Activated CD4-positive, alpha-beta T cell treated with anti-CD3 and anti-CD28 coated beads for 36 hours (primary cell): ENCODE data around the gene MED23. TPM values are rescaled to one million over a fixed set of nuclear protein-coding genes. Genes with fewer than 3 reads are reported as not detected.

ENCODE experiments used
- ATAC-seq: fragments of 200-7000 bp; cut with Tn5 transposase; one replicate; pipeline ENCODE4 v1.10.0; 2021; ENCODE audit warnings: mild to moderate bottlenecking, moderate library complexity
- CTCF ChIA-PET: fragments of 350-600 bp; sonication (Branson Sonifier 250); formaldehyde crosslinking; loops from one replicate; lab custom pipeline; 2021; ENCODE audit warnings: antibody characterized with exemption; lab: Charles Lee
- POLR2A ChIA-PET: fragments of 350-600 bp; sonication (Branson Sonifier 250); formaldehyde crosslinking; loops from one replicate; lab custom pipeline; 2021; ENCODE audit warnings: antibody characterized with exemption, inconsistent platforms; lab: Charles Lee
- DNase-seq: peaks from one replicate; pipeline ENCODE4 v3.0.0-alpha.2; 2020
- H3K27ac Mint-ChIP-seq: one replicate; pipeline ENCODE4 v1.8.0; 2021; ENCODE audit warnings: mixed read lengths
- H3K27me3 Mint-ChIP-seq: one replicate; pipeline ENCODE4 v1.8.0; 2021; ENCODE audit warnings: mixed read lengths
- H3K36me3 Mint-ChIP-seq: one replicate; pipeline ENCODE4 v1.8.0; 2021; ENCODE audit warnings: low read depth, mixed read lengths
- H3K4me1 Mint-ChIP-seq: one replicate; pipeline ENCODE4 v1.8.0; 2021; ENCODE audit warnings: mixed read lengths
- H3K4me3 Mint-ChIP-seq: one replicate; pipeline ENCODE4 v1.8.0; 2021; ENCODE audit warnings: mild to moderate bottlenecking, moderate library complexity, mixed read lengths
- H3K9me3 Mint-ChIP-seq: one replicate; pipeline ENCODE4 v1.8.0; 2021; ENCODE audit warnings: low read depth, mixed read lengths
- intact Hi-C, 2 experiments: fragments of 100-400 bp; cut with DNase I in 1 of 2; cut with micrococcal nuclease in 1 of 2; formaldehyde crosslinking; loops; one replicate each; pipeline versions ENCODE4 v1.14.2 to v1.15.1; 2022 to 2024; cut with DNase I, micrococcal nuclease
- total RNA-seq, 2 experiments: library from RNA; stranded (reverse); gene quantifications; one replicate each; pipeline ENCODE4 v1.2.3, GENCODE V29; 2021

MED23 gene
- total RNA-seq, 2 experiments from 2014 or later, result 23.9 to 26.0 TPM

DNA sequence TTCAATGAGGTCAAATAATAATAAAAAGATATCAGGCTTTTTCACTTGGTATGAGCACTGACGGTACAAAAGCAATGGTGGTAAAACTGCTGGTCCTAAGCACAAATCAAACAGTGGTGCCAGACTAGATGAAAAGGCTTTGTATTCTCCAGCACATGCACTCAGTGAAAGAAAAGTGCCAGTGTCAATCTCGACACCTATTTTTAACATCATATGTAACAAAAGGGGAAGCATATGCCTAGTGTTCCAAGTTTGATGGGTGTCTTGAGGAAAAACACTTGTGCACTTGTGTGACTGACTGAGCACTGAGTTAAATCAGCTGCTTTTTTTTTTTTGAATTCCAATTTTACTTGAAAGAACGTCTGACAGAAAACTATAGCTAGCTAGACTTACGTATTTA lies 27.3 kb downstream of the MED23 start:
- POLR2A ChIA-PET, result no interaction called here
- DNase-seq (no peak), ATAC-seq (no peak)
- no peaks in the 10 kb centered on the region for H3K4me1 Mint-ChIP-seq
- no peak overlapping the region for H3K27ac Mint-ChIP-seq
- H3K36me3 Mint-ChIP-seq, result peaks cover 40% of the 10 kb centered on the region
- H3K9me3 Mint-ChIP-seq, result no peaks in the 10 kb centered on the region
- intact Hi-C loops, result no loop called here
- CTCF ChIA-PET, result interaction anchor here (1.0 to 1.2 kb wide), 2 partner anchors 21 to 22 kb away, joined by 3 to 4 read pairs; no protein-coding TSS in a partner anchor
- H3K27me3 Mint-ChIP-seq, result no peaks in the 10 kb centered on the region
- no peak overlapping the region for H3K4me3 Mint-ChIP-seq

DNA sequence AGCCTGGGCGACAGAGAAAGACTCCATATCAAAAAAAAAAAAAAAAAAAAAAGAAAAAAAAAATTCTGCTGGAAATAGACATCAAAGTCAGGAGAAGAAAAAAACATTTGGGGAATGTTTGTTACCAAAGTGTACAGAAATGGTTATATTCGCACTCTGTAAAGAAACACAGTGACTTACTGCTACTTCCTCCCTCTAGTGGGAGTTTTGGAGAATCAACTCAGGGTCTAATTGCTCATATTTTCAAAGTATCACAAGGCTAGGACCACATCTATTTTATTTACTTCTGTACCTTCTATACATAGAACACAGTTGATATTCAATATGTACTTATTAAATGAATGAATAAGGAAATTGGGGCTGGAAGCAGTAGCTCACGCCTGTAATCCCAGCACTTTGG lies 30.6 kb downstream of the MED23 start:
- intact Hi-C loops, result no loop called here
- H3K36me3 Mint-ChIP-seq, result peaks cover 43% of the 10 kb centered on the region
- no peak for ATAC-seq
- ChIA-PET CTCF (interaction anchor here (0.9 to 1.2 kb wide), 2 partner anchors 24 to 30 kb away, joined by 3 to 5 read pairs; partner anchors contain the start of gene MED23), POLR2A (no interaction called here)
- no peaks in the 10 kb centered on the region for H3K9me3 Mint-ChIP-seq
- no peak overlapping the region for H3K4me3 Mint-ChIP-seq
- H3K27ac Mint-ChIP-seq, result no peak overlapping the region
- no peaks in the 10 kb centered on the region for H3K27me3 Mint-ChIP-seq
- H3K4me1 Mint-ChIP-seq, result no peaks in the 10 kb centered on the region
- DNase-seq, result no peak

- ChIA-PET CTCF (no interaction called here), POLR2A (no interaction called here)
- Mint-ChIP-seq H3K27me3 (no peaks in the 10 kb centered on the region), H3K9me3 (no peaks in the 10 kb centered on the region), H3K36me3 (peaks cover 48% of the 10 kb centered on the region), H3K4me1 (peaks cover 2% of the 10 kb centered on the region), H3K4me3 (no peak overlapping the region), H3K27ac (no peak overlapping the region)
- DNase-seq (no peak), ATAC-seq (no peak)
- intact Hi-C loops, result no loop called here
These were observed 34.0 kb downstream of the MED23 start for GRCh38 chr6:131594074-131594473.

GRCh38 chr6:131592935-131593334 lies 35.1 kb downstream of the MED23 start:
- Mint-ChIP-seq H3K9me3 (no peaks in the 10 kb centered on the region), H3K4me3 (no peak overlapping the region), H3K27ac (no peak overlapping the region), H3K36me3 (peaks cover 52% of the 10 kb centered on the region), H3K27me3 (no peaks in the 10 kb centered on the region), H3K4me1 (peaks cover 2% of the 10 kb centered on the region)
- CTCF ChIA-PET, result interaction anchor here (2.2 kb wide), 1 partner anchor 35 kb away, joined by 11 read pairs; the partner anchor contains the start of gene MED23
- POLR2A ChIA-PET, result no interaction called here
- ATAC-seq (no peak), DNase-seq (no peak)
- intact Hi-C loops, result no loop called here

DNA sequence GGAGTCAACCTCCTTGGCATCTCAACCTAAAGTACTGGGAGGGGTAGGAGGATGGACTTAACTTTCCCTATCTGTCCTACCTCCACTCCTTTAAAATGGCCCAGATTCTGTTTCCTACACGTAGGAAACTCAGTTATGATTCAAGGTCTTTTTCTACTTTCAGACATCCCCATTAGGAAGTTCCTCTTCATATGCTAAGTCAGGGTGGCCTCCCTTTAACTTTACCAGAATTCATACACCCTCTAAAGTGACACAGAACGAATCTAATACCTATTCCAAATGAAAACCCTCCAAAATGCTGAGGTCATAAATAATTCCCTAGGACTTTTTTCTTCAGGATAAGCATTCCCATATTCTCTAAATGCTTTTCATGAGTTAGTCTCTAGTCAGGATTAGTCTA lies 39.4 kb downstream of the MED23 start:
- Mint-ChIP-seq H3K27ac (no peak overlapping the region), H3K36me3 (peaks cover 38% of the 10 kb centered on the region), H3K9me3 (no peaks in the 10 kb centered on the region), H3K4me1 (peaks cover 2% of the 10 kb centered on the region), H3K27me3 (no peaks in the 10 kb centered on the region), H3K4me3 (no peak overlapping the region)
- ChIA-PET POLR2A (no interaction called here), CTCF (interaction anchor here (0.6 kb wide), 1 partner anchor 10 kb away, joined by 3 read pairs; no protein-coding TSS in a partner anchor)
- DNase-seq (no peak), ATAC-seq (no peak)
- intact Hi-C loops, result no loop called here

- Mint-ChIP-seq H3K27ac (no peak overlapping the region), H3K9me3 (no peaks in the 10 kb centered on the region), H3K4me3 (no peak overlapping the region), H3K27me3 (no peaks in the 10 kb centered on the region), H3K36me3 (peaks cover 35% of the 10 kb centered on the region), H3K4me1 (peaks cover 2% of the 10 kb centered on the region)
- no peak for ATAC-seq
- POLR2A ChIA-PET, result no interaction called here
- CTCF ChIA-PET, result no interaction called here
- DNase-seq, result no peak
- intact Hi-C loops, result no loop called here
These were observed 40.1 kb downstream of the MED23 start for GRCh38 chr6:131587909-131588308.

DNA sequence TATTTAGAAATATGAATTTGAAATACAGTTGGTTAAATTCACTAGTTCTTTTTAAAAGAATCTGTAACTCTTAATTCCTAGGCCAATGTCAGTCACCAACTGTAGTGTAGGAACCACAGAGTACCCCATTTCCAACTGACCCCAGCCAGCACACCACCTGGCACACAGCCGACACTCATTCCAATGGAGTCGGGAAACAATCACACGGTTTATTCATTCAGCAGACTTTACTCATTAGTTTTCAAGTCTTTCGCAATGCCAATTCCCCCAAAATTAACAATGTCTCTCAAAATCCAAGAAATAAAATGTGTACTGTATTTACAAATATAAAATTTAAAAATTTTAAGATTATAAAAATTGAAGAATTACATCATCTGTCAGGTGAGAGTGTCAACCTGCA lies 41.5 kb downstream of the MED23 start:
- ChIA-PET CTCF (interaction anchor here (0.6 kb wide), 1 partner anchor 1234 kb away, joined by 3 read pairs; no protein-coding TSS in a partner anchor), POLR2A (interaction anchor here (0.7 kb wide), 1 partner anchor 663 kb away, joined by 3 read pairs; no protein-coding TSS in a partner anchor)
- Mint-ChIP-seq H3K36me3 (peaks cover 34% of the 10 kb centered on the region), H3K9me3 (no peaks in the 10 kb centered on the region), H3K4me3 (no peak overlapping the region), H3K27me3 (no peaks in the 10 kb centered on the region), H3K27ac (no peak overlapping the region), H3K4me1 (peaks cover 2% of the 10 kb centered on the region)
- intact Hi-C loops, result no loop called here
- DNase-seq (no peak), ATAC-seq (no peak)

GRCh38 chr6:131581523-131581922 lies 46.5 kb downstream of the MED23 start:
- CTCF ChIA-PET, result interaction anchor here (0.6 kb wide), 1 partner anchor 595 kb away, joined by 4 read pairs; no protein-coding TSS in a partner anchor

DNA sequence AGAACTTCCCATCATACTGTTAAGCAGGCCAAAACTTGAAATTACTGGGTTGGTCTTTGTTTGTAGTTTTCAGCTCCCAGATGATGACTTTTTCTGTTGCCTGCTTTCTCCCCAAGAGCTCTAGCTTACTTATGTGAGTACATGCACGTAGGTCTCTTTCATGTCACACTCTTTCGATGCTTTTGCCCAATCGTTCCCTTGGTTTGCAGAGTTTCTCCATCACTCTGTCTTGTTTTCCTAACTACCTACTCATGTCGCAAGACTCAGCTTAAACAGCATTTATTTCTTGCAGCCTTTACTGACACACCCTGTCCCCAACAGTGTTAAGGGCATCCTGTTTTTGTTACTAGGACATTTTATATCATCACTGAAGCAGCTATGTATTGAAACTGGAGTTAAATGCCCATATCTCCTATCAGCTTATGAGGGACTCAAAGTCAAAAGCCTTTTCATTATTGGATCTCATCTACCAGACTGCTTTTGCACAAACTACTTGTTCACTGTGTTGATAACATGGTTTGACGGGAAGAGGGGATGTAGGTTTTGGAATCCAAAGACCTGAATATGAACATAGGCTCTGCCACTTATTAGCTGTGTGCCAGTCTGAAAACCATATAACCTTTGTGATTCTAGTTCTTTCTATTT lies 52.1 kb downstream of the MED23 start:
- ChIA-PET CTCF (interaction anchor here (0.9 to 1.3 kb wide), 2 partner anchors 11 to 30 kb away, joined by 3 to 5 read pairs; no protein-coding TSS in a partner anchor), POLR2A (no interaction called here)
- intact Hi-C loops, result no loop called here
- ATAC-seq (no peak), DNase-seq (no peak)
- no peak overlapping the region for H3K27ac Mint-ChIP-seq
- no peaks in the 10 kb centered on the region for H3K27me3 Mint-ChIP-seq
- H3K36me3 Mint-ChIP-seq, result peaks cover 18% of the 10 kb centered on the region
- H3K4me1 Mint-ChIP-seq, result no peaks in the 10 kb centered on the region
- H3K9me3 Mint-ChIP-seq, result no peaks in the 10 kb centered on the region
- H3K4me3 Mint-ChIP-seq, result no peak overlapping the region

More at GRCh38 chr6:131581523-131581922, 46.5 kb downstream of the MED23 start:
- H3K36me3 Mint-ChIP-seq, result peaks cover 19% of the 10 kb centered on the region
- H3K9me3 Mint-ChIP-seq, result no peaks in the 10 kb centered on the region
- POLR2A ChIA-PET, result no interaction called here
- ATAC-seq (no peak), DNase-seq (no peak)
- H3K4me3 Mint-ChIP-seq, result no peak overlapping the region
- intact Hi-C loops, result no loop called here
- no peaks in the 10 kb centered on the region for H3K4me1 Mint-ChIP-seq
- no peaks in the 10 kb centered on the region for H3K27me3 Mint-ChIP-seq
- no peak overlapping the region for H3K27ac Mint-ChIP-seq

GRCh38 chr6:131574686-131575085 lies 53.4 kb downstream of the MED23 start:
- Mint-ChIP-seq H3K27me3 (no peaks in the 10 kb centered on the region), H3K4me3 (no peak overlapping the region), H3K27ac (no peak overlapping the region), H3K4me1 (no peaks in the 10 kb centered on the region), H3K36me3 (peaks cover 13% of the 10 kb centered on the region), H3K9me3 (no peaks in the 10 kb centered on the region)
- intact Hi-C loops, result no loop called here
- no peak for DNase-seq
- ChIA-PET CTCF (interaction anchor here (1.3 kb wide), 1 partner anchor 10 kb away, joined by 5 read pairs; no protein-coding TSS in a partner anchor), POLR2A (no interaction called here)
- ATAC-seq, result no peak

- Mint-ChIP-seq H3K36me3 (peaks cover 13% of the 10 kb centered on the region), H3K9me3 (no peaks in the 10 kb centered on the region), H3K27me3 (no peaks in the 10 kb centered on the region), H3K27ac (no peak overlapping the region), H3K4me3 (no peak overlapping the region), H3K4me1 (peaks cover under 1% of the 10 kb centered on the region)
- intact Hi-C loops, result no loop called here
- CTCF ChIA-PET, result interaction anchor here (1.0 kb wide), 1 partner anchor 54 kb away, joined by 4 read pairs; the partner anchor contains the start of gene MED23
- no peak for DNase-seq
- POLR2A ChIA-PET, result no interaction called here
- ATAC-seq, result no peak
These were observed 53.9 kb downstream of the MED23 start for GRCh38 chr6:131574133-131574532.
